Stimulated activated CD4-positive, alpha-beta T cell treated with anti-CD3 and anti-CD28 coated beads, TNF-alpha, amount 100 ng/mL, for 48 hours (primary cell): ENCODE measurements around the gene XPR1.
"Not testable (repeated sequence)": the region's sequence is repeated elsewhere in the genome, so short reads cannot be mapped to it uniquely, and the experiment has no call there.

Experiments used
- DNase-seq, 3 donors: peaks; one replicate each; pipeline ENCODE4 v3.0.0-alpha.2; 2020; ENCODE audit warnings: low read depth in 3 of 3

Gene XPR1

DNA sequence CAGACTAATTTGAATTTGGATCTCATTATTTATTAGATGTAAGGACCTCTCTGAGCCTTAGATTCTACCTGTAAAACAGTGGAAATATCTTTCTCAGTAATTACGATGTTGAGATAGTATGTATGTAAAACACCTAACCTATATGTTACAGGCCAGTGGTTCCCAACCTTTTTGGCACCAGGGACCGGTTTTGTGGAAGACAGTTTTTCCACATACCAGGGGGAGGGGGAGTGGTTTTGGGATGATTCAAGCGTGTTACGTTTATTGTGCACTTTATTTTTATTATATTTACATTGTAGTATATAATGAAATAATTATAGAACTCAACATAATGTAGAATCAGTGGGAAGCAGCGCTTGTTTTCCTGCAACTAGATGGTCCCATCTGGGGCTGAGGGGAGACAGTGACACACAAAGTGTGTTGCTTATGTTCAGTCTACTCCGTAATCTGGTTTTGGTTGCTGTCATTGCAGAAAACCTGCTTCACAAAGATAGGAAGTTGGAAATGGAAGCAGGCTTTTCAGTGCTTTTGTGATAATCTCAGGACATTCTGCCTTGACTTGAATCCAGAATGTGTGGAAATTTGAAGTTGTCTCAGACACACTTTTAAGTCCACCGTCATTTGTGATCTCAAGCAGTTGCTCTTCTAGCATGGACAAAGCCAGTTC, 12.8 kb downstream of the XPR1 start:
- no peak for DNase-seq

DNA sequence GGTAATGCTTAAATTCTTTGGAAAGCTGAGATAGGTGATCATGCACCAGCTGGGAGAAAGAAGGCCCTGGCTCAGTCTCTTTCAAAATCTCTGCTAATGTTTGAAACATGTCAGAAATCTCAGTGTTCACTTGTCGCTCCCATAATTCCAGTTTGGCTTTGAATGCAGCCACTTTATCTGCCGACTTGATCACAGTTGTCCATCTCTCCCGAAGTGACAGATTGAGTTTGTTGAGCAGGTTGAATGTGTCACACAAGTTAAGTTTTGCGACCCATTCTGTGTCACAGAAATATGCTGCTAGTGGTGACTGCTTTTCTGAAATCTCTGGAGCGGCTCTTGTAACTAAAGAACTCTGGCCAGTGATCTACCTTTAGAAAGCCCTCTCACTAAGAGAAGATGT, 13.4 kb downstream of the XPR1 start:
- not testable (repeated sequence) for DNase-seq

DNA sequence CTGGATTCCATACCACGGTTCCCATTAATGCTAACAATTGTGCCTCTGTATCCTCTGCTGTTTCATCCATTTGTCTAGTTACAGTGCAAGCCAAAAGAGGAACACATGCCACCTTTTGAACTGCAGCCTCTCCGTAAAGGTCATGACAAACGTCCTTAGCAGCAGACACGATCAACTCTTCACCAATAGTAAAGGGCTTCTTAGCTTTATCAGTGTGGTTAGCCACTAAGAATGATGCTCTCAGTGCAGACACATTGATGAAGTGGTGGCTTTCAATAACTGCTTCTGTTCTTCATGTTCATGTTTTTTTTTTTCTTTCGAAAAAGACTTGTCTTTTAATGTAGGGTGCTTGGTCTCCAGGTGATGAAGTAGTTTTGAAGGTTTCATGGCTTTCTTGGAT, 14.3 kb downstream of the XPR1 start:
- no peak for DNase-seq

DNA sequence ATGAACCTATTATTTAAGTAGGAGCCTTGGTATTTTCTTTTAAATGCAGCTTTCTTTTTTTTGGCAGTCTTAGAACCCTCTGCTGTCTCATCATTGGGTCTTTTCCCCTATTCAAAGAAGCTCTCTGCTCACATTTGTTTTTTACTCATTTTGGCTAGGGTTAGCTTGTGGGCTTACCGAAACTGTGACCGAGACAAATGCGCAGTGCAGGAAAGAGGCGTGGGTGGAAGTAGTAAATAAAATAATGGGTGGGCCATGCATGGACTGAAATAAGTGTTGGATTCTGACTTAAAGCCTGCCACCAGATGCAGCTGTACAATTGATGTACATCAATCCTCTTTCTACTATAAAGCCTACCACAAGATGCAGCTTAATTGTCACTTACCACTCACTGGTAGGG, 14.7 kb downstream of the XPR1 start:
- no peak for DNase-seq

DNA sequence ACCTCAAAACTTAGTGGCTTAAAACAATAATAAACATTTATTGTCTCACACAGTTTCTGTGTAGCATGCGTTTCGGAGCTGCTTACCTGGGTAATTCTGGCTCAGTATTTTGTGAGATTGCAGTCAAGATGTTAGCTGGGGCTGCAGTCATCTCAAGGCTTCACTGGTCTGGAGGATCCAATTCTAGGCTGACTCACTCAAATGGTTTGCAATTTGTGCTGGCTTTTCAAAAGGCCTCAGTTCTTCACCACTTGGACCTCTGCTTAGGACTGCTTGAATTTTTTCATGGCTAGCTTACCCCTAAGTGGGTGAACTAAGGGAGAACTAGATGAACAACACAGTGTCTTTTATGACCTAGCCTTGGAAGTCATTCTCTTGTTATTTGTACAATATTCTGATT, 21.0 kb downstream of the XPR1 start:
- no peak for DNase-seq

DNA sequence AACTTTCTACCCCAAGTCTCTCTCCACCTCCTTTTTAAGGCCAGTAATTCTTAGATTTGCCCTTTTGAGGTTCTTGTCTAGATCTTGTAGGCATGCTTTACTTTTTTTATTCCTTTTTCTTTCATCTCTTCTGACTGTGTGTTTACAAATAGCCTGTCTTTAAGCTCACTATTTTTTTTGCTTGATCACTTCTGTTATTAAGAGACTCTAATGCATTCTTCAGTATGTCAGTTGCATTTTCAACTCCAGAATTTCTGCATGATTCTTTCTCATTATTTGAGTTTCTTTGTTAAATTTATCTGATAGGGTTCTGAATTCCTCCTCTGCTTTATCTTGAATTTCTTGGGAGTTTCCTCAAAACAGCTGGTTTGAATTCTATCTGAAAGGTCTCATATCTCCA, 30.9 kb downstream of the XPR1 start:
- no peak for DNase-seq

DNA sequence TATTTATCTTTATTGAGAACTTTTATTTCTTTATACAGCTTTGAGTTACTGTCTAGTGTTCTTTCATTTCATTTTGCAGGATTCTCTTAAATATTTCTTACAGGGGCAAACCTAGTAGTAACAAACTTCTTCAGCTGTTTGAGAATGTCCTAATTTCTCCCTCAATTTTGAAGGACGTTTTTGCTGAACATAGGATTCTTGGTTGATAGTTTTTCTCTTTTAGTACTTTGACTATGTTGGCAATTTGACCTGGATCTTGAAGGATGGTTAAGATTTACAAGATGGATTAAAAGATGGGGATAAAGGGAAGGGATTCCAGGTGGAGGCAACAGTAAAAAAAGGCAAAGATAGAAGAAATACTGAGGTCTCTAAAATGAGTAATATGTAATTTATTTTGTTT, 38.9 kb downstream of the XPR1 start:
- DNase-seq = no peak

DNA sequence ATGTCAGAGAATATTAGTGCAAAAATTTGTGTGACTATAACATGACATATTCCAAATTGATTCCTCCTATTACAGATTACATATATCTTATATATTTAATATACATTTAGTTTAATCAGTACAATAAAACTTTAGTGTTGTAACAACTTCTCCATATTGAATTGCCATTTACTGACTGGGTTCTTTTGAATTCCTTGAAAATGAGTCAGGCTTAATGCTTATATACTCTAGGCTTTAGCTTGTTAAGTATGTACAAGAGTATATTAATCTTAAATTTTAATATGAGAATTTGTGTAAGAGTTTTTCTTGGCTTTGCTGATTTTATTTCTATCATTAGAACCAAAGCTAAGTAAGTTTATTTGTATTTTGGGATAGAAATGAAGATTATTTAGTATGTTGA, 40.3 kb downstream of the XPR1 start:
- DNase-seq = no peak

DNA sequence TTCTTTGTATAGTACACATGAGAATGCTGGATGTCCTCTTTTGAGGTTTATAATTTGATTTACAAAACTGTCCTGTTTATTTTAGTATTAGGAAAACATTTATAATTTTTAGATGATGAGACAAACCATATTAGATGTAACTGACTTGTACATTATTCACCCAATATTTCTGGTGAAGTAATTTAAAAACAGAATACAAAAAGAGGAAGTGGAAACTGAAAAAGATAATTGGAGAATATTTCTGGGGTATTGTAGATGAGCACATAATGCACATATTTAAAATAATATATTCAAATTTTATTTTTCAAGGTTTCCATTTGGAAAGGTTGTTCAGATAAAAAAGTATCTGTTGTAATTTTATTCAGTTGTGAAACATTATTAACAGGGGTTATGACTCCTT, 40.7 kb downstream of the XPR1 start:
- no peak for DNase-seq

DNA sequence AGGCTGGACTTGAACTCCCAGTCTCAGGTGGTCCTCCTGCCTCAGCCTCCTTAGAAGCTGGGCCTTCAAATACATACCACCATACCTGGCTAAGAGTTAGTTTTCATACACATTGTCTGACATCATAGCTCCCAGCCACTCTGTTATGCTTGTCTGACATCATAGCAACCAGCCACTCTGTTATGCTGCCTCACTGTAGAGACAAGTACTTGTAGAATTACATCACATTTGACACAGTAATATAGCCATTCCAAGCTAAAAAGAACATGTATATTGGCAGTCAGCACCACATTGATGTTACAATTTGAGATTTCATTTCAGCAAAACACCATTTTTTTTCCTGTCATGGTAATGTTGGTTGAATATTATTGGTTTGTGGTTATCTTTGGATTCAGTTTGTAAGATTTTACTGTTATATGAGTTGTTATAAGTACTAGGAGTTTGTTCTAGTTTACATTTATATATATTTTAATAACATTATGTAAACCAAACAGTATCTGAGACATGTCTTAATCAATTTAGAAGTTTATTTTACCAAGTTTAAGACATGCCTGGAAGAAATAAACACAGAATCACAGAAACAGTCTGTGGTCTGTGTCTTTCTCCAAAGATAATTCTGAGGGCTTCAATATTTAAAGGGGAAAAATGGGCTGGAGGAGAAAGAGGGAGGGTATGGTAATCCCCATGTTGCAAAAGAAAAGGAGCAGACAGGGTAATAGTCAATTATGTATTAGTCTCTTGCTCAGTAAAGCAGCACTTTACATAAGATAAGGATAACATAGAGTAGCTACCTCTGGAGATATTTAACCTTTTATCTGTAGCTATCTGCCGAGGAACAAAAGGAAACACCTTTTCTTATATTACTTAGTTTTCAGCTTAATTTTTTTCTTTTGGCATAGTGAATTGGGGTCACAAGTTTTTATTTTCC, 43.0 kb downstream of the XPR1 start:
- no peak for DNase-seq

DNA sequence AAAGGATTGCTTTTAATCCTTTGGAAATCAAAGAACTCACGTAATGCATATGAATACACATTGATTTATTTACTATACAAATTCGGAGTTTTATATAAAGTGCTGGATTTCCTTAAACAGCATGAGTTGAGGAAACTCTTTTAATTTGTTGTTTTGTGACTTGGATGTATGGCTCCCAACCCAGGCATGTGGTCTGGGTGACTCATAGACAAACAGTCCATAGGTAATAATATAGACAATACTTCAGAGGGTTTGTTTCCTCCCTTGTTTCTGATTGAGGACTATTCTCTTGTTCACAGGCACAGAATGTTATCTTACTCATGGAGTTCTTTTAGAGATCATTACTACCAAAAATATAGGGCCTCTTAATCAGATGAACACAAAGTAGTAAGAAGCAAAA, 43.8 kb downstream of the XPR1 start:
- no peak for DNase-seq

DNA sequence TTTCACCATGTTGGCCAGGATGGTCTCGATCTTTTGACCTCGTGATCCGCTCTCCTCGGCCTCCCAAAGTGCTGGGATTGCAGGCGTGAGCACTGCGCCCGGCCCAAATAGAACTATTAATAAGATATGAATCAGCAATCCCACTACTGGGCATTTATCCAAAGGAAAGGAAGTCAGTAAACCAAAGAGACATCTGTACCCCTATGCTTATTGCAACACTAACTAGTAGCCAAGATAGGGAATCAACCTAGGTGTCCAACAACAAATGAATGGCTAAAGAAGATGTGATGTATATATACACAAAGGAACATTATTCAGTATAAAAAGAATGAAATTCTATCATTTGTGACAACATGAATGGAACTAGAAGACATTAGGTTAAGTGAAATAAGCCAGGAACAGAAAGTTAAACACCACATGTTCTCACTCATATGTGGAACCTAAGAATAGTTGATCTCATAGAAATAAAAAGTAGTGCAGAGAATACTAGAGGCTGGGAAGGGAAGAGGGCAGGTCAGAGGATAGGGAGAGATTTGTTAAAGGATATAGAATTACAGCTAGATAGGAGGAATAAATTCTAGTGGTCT, 48.8 kb downstream of the XPR1 start:
- DNase-seq = no peak

DNA sequence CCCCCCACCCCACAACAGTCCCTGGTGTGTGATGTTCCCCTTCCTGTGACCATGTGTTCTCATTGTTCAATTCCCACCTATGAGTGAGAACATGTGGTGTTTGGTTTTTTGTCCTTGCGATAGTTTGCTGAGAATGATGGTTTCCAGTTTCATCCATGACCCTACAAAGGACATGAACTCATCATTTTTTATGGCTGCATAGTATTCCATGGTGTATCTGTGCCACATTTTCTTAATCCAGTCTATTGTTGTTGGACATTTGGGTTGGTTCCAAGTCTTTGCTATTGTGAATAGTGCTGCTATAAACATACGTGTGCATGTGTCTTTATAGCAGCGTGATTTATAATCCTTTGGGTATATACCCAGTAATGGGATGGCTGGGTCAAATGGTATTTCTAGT, 51.3 kb downstream of the XPR1 start:
- DNase-seq = not testable (repeated sequence)

DNA sequence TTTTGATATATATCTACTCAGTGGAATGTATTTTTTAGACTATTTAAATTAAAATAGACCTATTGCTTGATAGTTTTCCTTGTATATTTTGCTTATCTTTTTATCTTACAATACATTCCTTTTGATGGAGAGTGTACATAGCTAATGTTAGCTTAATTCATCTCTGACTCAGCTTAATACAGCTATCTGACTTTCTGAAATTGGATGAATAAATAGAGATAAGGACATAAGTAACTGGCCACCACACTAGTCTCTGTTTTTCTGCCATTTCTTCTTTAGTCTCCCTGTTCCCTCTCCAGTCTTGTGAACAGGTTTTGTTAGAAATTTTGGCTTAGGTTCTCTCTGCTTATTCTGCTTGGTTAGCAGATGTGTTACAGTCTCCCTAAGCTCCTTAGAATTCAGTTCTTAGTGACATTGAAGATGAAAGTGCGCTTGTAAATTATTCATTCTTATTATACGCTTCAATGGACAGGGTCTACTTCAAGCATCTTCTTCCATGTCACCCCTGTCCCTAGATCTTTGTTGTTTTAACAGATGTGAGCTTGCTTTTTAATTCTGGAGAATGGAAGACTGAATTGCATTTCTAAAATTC, 59.6 kb downstream of the XPR1 start:
- DNase-seq = no peak

DNA sequence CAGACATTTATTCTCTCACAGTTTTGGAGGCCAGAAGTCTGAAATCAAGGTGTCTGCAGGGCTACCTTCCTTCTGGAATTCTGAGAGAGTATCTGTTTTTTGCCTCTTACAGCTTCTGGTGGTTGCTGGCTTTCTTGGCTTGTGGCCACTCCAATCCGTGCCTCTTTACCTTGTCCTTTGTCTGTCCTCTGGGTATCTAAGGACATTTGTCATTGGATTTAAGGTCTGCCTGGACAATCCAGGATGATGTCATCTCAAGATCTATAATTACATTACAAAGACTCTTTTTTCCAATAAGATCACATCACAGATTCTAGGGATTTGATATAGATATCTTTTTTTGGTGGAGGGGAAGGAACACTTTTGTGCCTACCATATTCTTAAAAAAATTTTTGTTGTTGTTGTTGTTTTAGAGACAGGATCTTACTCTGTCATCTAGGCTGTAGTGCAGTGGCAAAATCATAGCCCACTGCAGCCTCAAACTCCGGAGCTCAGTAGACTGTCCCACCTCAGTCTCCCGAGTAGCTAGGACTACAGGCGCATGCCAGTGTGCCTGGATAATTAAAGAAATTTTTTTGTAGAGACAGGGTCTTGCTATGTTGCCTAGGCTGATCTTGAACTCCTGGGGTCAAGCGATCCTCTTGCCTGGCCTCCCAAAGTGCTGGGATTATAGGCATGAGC, 61.9 kb downstream of the XPR1 start:
- DNase-seq = no peak

DNA sequence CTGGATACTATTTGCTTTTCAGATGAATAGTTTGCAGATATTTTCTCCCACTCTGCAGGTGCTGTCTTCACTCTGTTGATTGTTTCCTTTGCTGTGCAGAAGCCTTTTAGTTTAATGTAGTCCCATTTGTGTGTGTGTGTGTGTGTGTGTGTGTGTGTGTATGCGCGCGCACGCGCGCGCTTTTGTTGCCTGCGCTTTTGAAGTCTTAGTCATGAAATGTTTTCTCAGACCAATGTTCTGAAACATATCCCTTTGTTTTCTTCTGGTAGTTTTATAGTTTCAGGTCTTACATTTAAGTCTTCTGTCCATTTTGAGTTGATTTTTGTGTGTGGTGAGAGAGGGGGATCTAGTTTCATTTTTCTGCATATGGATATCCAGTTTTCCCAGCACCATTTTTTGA, 63.5 kb downstream of the XPR1 start:
- DNase-seq = no peak

DNA sequence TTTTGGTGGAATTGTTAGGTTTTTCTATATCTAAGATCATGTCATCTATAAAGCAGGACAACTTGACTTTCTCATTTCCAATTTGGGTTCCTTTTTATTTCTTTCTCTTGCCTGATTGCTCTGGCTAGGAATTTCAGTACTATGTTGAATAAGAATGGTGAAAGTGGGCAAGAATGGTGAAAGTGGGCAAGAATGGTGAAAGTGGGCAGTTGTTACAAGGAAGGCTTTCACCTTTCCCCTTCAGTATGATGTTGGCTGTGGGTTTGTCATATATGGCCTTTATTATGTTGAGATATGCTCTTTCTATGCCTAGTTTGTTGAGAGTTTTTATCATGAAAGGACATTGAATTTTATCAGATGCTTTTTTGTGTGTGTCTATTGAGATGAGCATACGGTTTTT, 64.5 kb downstream of the XPR1 start:
- no peak for DNase-seq

DNA sequence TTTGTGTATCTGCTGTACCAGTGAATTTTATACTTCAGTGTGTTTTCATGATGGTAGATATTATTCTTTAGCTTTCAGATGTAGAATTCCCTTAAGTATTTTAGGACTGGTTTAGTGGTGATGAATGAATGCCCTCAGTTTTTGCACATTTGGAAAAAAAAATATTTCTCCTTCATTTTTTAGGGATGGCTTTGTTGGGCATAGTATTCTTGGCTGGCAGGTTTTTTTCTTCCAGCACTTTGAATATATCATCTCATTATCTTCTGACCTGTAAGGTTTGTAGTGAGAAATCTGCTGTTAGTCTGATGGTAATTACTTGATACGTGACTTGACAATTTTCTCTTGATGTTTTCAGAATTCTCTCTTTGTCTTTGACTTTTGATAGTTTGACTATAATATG, 66.8 kb downstream of the XPR1 start:
- no peak for DNase-seq

DNA sequence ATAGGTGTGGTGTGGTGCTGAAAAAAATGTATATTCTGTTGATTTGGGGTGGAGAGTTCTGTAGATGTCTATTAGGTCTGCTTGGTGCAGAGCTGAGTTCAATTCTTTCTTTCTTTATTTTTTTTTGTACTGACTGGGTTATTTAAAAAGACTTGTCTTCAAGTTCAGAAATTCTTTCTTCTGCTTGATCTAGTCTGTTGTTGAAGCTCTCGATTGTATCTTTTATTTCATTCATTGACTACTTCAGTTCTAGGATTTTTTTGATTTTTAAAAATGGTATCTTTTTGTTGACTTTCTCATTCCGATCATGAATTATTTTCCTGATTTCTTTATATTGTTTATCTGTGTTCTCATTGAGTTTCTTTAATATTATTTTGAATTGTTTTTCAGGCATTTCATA, 70.6 kb downstream of the XPR1 start:
- not testable (repeated sequence) for DNase-seq

DNA sequence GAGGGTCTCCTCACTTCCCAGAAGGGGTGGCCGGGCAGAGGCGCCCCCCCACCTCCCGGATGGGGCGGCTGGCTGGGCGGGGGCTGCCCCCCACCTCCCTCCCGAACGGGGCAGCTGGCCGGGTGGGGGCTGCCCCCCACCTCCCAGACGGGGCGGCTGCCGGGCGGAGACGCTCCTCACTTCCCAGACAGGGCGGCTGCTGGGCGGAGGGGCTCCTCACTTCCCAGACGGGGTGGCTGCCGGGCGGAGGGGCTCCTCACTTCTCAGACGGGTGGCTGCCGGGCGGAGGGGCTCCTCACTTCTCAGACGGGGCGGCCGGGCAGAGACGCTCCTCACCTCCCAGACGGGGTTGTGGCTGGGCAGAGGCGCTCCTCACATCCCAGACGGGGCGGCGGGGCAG, 78.9 kb downstream of the XPR1 start:
- DNase-seq = not testable (repeated sequence)

DNA sequence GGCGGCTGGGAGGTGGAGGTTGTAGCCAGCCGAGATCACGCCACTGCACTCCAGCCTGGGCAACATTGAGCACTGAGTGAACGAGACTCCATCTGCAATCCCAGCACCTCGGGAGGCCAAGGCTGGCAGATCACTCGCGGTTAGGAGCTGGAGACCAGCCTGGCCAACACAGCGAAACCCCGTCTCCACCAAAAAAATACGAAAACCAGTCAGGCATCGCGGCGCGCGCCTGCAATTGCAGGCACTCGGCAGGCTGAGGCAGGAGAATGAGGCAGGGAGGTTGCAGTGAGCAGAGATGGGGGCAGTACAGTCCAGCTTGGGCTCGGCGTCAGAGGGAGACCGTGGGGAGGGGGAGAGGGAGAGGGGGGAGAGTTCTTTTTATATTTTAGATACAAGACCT, 79.4 kb downstream of the XPR1 start:
- DNase-seq = not testable (repeated sequence)

DNA sequence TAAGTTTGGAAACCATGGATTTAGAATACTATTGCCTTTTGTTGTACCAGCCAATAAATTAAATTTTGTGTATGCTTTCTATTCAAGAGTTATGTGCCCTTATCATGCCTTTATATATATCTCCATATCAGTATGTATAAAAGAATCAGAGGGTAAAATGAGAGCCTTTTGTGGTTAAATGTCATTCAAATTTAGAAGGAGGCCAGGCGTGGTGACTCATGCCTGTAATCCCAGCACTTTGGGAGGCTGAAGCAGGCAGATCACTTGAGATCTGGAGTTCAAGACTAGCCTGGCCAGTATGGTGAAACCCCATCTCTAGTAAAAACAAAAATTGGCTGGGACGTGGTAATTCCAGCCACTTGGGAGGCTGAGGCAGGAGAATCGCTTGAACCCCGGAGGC, 88.9 kb downstream of the XPR1 start:
- DNase-seq = no peak
